Body of pancreas (tissue), 4 donors: Measurements from ENCODE around the gene ZNF57. TPM values are rescaled to one million over a fixed set of nuclear protein-coding genes. Genes with fewer than 3 reads are reported as not detected.

Experiments used
- ATAC-seq: fragments of 150-250 bp; one replicate; pipeline ENCODE4 v1.9.1; 2016
- DNase-seq, 4 donors: peaks; one replicate each; pipeline ENCODE4 v3.0.0-alpha.2; 2019
- H3K27ac ChIP-seq, 4 donors: fragments of 200-600 bp; sonication (generic); 1 replicate in 3 of 4; 2 replicates in 1 of 4; pipeline versions ENCODE4 v1.5.1 to v1.6.1; 2016 to 2019; ENCODE audit warnings: mild to moderate bottlenecking in 1 of 4, mixed read lengths in 1 of 4, moderate library complexity in 1 of 4
- H3K27me3 ChIP-seq, 2 donors: fragments of 200-600 bp; sonication (generic); one replicate each; pipeline ENCODE4 v1.6.0; 2016; ENCODE audit warnings: mild to moderate bottlenecking in 1 of 2
- H3K36me3 ChIP-seq, 2 donors: fragments of 200-600 bp; sonication (generic); replicated peaks in 1 of 2; 2 replicates each; pipeline ENCODE4 v1.5.1; 2016; ENCODE audit warnings: low read depth in 2 of 2; ENCODE audit not compliant: insufficient read depth in 1 of 2
- H3K4me1 ChIP-seq: fragments of 200-600 bp; sonication (generic); one replicate; pipeline ENCODE4 v1.6.0; 2016
- H3K4me3 ChIP-seq, 2 donors: fragments of 200-600 bp; sonication (generic); 1 replicate in 1 of 2; 2 replicates in 1 of 2; pipeline ENCODE4 v1.5.1; 2016 to 2019
- H3K9me3 ChIP-seq, 3 donors: fragments of 200-600 bp; sonication (generic); 1 replicate in 2 of 3; 2 replicates in 1 of 3; pipeline ENCODE4 v1.5.1; 2016
- POLR2A ChIP-seq, 3 donors: fragments of 450-650 bp; IDR thresholded peaks; one replicate each; pipeline ENCODE4 v1.6.1; 2016; ENCODE audit warnings: antibody characterized with exemption in 3 of 3, mild to moderate bottlenecking in 2 of 3
- WGBS, 2 donors: methylation state at CpG; one replicate each; pipeline ENCODE4 v1.1.5; 2017; 5-methylcytosine and 5-hydroxymethylcytosine counted together
- intact Hi-C: fragments of 100-400 bp; cut with DNase I; formaldehyde crosslinking; loops from one replicate; pipeline ENCODE4 v1.15.1; 2023
- total RNA-seq, 2 donors: library from RNA; depleted of rRNA; stranded (reverse); fragments of >200 nt; gene quantifications; one replicate each; pipeline ENCODE4 v1.1.0, GENCODE V29; 2016
- TF ChIP-seq, protein P1 (sequence below), 7 experiments: fragments of 450-650 bp in 4 of 7; fragments of 200-600 bp in 3 of 7; sonication (generic) in 3 of 7; IDR thresholded peaks; one replicate each; pipeline ENCODE4 v1.5.1; 2016 to 2019; ENCODE audit warnings: antibody characterized with exemption in 7 of 7

Gene ZNF57
- total RNA-seq, 2 donors from 2014 or later: 0.33 to 2.3 TPM

GRCh38 chr19:2905918-2906519, 5.3 kb downstream of the ZNF57 start:
- no peaks in the 10 kb centered on the region for H3K36me3 ChIP-seq
- WGBS, 2 donors: 87 to 91% methylated on average over 11 of the region's 11 CpGs
- peaks cover 5% of the 10 kb centered on the region for H3K4me1 ChIP-seq
- no peaks in the 10 kb centered on the region for H3K9me3 ChIP-seq
- no peak for TF ChIP-seq POLR2A (IDR thresholded peaks at IDR 0.05)
- TF ChIP-seq, protein P1, sequence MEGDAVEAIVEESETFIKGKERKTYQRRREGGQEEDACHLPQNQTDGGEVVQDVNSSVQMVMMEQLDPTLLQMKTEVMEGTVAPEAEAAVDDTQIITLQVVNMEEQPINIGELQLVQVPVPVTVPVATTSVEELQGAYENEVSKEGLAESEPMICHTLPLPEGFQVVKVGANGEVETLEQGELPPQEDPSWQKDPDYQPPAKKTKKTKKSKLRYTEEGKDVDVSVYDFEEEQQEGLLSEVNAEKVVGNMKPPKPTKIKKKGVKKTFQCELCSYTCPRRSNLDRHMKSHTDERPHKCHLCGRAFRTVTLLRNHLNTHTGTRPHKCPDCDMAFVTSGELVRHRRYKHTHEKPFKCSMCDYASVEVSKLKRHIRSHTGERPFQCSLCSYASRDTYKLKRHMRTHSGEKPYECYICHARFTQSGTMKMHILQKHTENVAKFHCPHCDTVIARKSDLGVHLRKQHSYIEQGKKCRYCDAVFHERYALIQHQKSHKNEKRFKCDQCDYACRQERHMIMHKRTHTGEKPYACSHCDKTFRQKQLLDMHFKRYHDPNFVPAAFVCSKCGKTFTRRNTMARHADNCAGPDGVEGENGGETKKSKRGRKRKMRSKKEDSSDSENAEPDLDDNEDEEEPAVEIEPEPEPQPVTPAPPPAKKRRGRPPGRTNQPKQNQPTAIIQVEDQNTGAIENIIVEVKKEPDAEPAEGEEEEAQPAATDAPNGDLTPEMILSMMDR (IDR thresholded peaks at IDR 0.05): no peak
- DNase-seq (no peak), ATAC-seq (no peak)
- no peak overlapping the region for H3K4me3 ChIP-seq
- no peak overlapping the region for H3K27ac ChIP-seq
- H3K27me3 ChIP-seq: no peaks in the 10 kb centered on the region
- intact Hi-C loops: no loop called here

DNA sequence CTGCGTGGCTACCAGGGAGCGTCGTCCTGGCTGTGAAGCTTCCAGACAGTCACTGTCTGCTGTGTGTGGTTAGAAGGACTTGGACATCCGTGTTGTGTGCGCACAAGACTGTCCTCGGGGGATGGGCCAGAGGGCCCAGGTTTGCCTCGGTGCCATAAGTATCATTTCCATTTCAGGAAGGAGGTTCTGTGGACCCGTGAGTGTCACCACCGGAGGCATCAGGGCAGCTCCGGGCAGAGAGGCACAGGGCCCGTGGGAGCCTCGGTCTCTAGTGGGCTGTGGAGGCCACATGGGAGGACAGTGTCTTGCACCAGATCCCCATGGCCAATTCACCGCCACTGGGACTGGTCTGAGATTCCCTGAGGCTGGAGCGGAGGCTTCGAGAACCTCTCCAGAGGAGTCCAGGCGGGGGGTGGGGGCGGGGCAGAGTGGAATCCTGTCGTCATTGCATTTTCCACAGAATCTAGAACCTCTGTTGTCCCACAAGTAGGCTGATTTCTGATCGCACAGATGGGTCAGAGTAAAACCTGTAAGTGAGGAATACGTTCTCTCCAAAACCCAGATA, 6.0 kb downstream of the ZNF57 start:
- no peaks in the 10 kb centered on the region for H3K36me3 ChIP-seq
- peaks cover 1% of the 10 kb centered on the region for H3K4me1 ChIP-seq
- intact Hi-C loops: no loop called here
- no peaks in the 10 kb centered on the region for H3K9me3 ChIP-seq
- no peak overlapping the region for H3K4me3 ChIP-seq
- WGBS, 2 donors: 93 to 94% methylated on average over 7 to 16 of the region's 20 CpGs
- no peak for TF ChIP-seq POLR2A (IDR thresholded peaks at IDR 0.05)
- TF ChIP-seq, protein P1 (IDR thresholded peaks at IDR 0.05): no peak
- no peak for ATAC-seq
- H3K27ac ChIP-seq: no peak overlapping the region
- no peak for DNase-seq
- H3K27me3 ChIP-seq: no peaks in the 10 kb centered on the region

DNA sequence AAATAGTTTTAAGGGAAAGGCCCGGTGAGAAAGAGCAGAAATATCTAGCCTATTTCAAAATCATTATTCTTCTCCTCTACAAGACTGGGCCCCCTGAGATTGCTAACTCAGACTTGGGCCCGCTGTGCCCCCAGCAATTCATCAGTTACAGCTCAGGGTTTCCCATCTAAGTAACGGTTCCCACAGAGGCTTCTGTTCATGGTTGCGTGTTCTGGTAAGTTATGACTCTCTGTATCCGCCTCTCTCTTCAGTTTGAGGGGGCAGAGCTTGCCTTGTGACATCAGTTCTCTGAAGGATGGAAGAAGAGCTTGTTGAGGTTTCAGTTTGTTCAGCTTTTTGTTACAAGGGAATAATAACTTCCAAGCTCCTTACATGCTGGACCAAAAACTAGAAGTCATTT, 11.6 kb downstream of the ZNF57 start:
- intact Hi-C loops: no loop called here
- 92 to 100% methylated on average over 5 of the region's 5 CpGs for WGBS, 2 donors
- no peak for ATAC-seq
- H3K27me3 ChIP-seq: no peaks in the 10 kb centered on the region
- no peaks in the 10 kb centered on the region for H3K9me3 ChIP-seq
- no peak for DNase-seq
- no peak overlapping the region for H3K27ac ChIP-seq
- H3K4me3 ChIP-seq: no peak overlapping the region
- TF ChIP-seq POLR2A (IDR thresholded peaks at IDR 0.05): no peak
- TF ChIP-seq, protein P1 (IDR thresholded peaks at IDR 0.05): no peak
- no peaks in the 10 kb centered on the region for H3K4me1 ChIP-seq
- peaks cover 7% of the 10 kb centered on the region in 2 donors for H3K36me3 ChIP-seq

GRCh38 chr19:2917275-2918184, 16.8 kb downstream of the ZNF57 start:
- WGBS, 2 donors: 87 to 92% methylated on average over 16 of the region's 16 CpGs
- no peak overlapping the region for H3K27ac ChIP-seq
- TF ChIP-seq, protein P1 (IDR thresholded peaks at IDR 0.05): no peak
- no peak for TF ChIP-seq POLR2A (IDR thresholded peaks at IDR 0.05)
- no peaks in the 10 kb centered on the region for H3K27me3 ChIP-seq
- H3K9me3 ChIP-seq: no peaks in the 10 kb centered on the region
- intact Hi-C loops: no loop called here
- peaks cover 10 to 16% of the 10 kb centered on the region in 2 donors for H3K36me3 ChIP-seq
- ATAC-seq (no peak), DNase-seq (no peak)
- no peak overlapping the region for H3K4me3 ChIP-seq
- H3K4me1 ChIP-seq: peaks cover under 1% of the 10 kb centered on the region
